Central memory CD4-positive, alpha-beta T cell (primary cell): ENCODE data around the gene SALL1.

Source experiments
- DNase-seq: peaks from one replicate; pipeline ENCODE4 v3.0.0; 2022
- total RNA-seq, 3 experiments: gene quantifications; one replicate each; lab custom pipeline; 2026; lab: John Stamatoyannopoulos, UW

The SALL1 gene
- 0 reads per million in 3 experiments for total RNA-seq

GRCh38 chr16:51150888-51151320 is at the start of gene SALL1:
TSS of gene SALL1 (minus strand) at chr16:51151270. CDS start at chr16:51151241, 29 bp downstream.
- DNase-seq = no peak

GRCh38 chr16:51200793-51201192 is 49.7 kb upstream of the SALL1 start:
- no peak for DNase-seq

GRCh38 chr16:51197953-51198748 is 47.1 kb upstream of the SALL1 start:
- no peak for DNase-seq

GRCh38 chr16:51193879-51194278 is 42.8 kb upstream of the SALL1 start:
- no peak for DNase-seq

- no peak for DNase-seq
These were observed 33.8 kb upstream of the SALL1 start for GRCh38 chr16:51184702-51185433.

GRCh38 chr16:51181503-51181811 is 30.4 kb upstream of the SALL1 start:
- no peak for DNase-seq

- no peak for DNase-seq
These were observed 29.8 kb upstream of the SALL1 start for GRCh38 chr16:51180719-51181502.

GRCh38 chr16:51175081-51175480 is 24.0 kb upstream of the SALL1 start:
- DNase-seq = no peak

GRCh38 chr16:51172368-51172767 is 21.3 kb upstream of the SALL1 start:
- no peak for DNase-seq

GRCh38 chr16:51168755-51169154 is 17.7 kb upstream of the SALL1 start:
- no peak for DNase-seq

- DNase-seq = no peak
These were observed 16.3 kb upstream of the SALL1 start for GRCh38 chr16:51167170-51167895.

- DNase-seq = no peak
These were observed 15.5 kb upstream of the SALL1 start for GRCh38 chr16:51166541-51166940.

- DNase-seq = no peak
These were observed 15.0 kb upstream of the SALL1 start for GRCh38 chr16:51166091-51166490.

- DNase-seq = no peak
These were observed 14.0 kb upstream of the SALL1 start for GRCh38 chr16:51165043-51165442.

GRCh38 chr16:51164574-51164973 is 13.5 kb upstream of the SALL1 start:
- no peak for DNase-seq

- no peak for DNase-seq
These were observed 13.0 kb upstream of the SALL1 start for GRCh38 chr16:51163894-51164566.

- no peak for DNase-seq
These were observed 12.3 kb upstream of the SALL1 start for GRCh38 chr16:51163366-51163765.

GRCh38 chr16:51161440-51162195 is 10.5 kb upstream of the SALL1 start:
- no peak for DNase-seq

- no peak for DNase-seq
These were observed 8.8 kb upstream of the SALL1 start for GRCh38 chr16:51159865-51160264.

- DNase-seq = no peak
These were observed 8.2 kb upstream of the SALL1 start for GRCh38 chr16:51159296-51159695.

GRCh38 chr16:51157698-51158097 is 6.6 kb upstream of the SALL1 start:
- no peak for DNase-seq
